Progenitor cell of endocrine pancreas (in vitro differentiated cells): ENCODE data around the gene SLC37A2. TPM values are rescaled to one million over a fixed set of nuclear protein-coding genes. Genes with fewer than 3 reads are reported as not detected.

Experiments
- DNase-seq: peaks from one replicate; pipeline ENCODE4 v3.0.0; 2021; ENCODE audit warnings: low spot score; ENCODE audit not compliant: unreplicated experiment
- H3K27ac Mint-ChIP-seq: 2 replicates; pipeline ENCODE4 v1.8.0; 2021; ENCODE audit warnings: mild to moderate bottlenecking, moderate library complexity, mixed read lengths
- H3K27me3 Mint-ChIP-seq: 2 replicates; pipeline ENCODE4 v1.8.0; 2021; ENCODE audit warnings: mixed read lengths
- H3K36me3 Mint-ChIP-seq: 2 replicates; pipeline ENCODE4 v1.8.0; 2022; ENCODE audit warnings: mixed read lengths; ENCODE audit not compliant: insufficient read depth
- H3K4me1 Mint-ChIP-seq: 2 replicates; pipeline ENCODE4 v1.8.0; 2021; ENCODE audit warnings: low read depth, mixed read lengths
- H3K4me3 Mint-ChIP-seq: 2 replicates; pipeline ENCODE4 v1.8.0; 2021; ENCODE audit warnings: low read depth, mild to moderate bottlenecking, moderate library complexity, mixed read lengths
- H3K9me3 Mint-ChIP-seq: 2 replicates; pipeline ENCODE4 v1.8.0; 2021; ENCODE audit warnings: low read depth, mixed read lengths
- total RNA-seq: library from RNA; stranded (reverse); gene quantifications from 2 replicates; pipeline ENCODE4 v1.2.1, GENCODE V29; 2021
- TF ChIP-seq, protein P1 (sequence below): fragments of 200-600 bp; sonication (generic); IDR thresholded peaks from one replicate; pipeline ENCODE4 v1.5.0; 2021; ENCODE audit warnings: antibody characterized with exemption, mild to moderate bottlenecking; ENCODE audit not compliant: unreplicated experiment

The SLC37A2 gene
- total RNA-seq, 1 donor from 2014 or later = 0.62 TPM

DNA sequence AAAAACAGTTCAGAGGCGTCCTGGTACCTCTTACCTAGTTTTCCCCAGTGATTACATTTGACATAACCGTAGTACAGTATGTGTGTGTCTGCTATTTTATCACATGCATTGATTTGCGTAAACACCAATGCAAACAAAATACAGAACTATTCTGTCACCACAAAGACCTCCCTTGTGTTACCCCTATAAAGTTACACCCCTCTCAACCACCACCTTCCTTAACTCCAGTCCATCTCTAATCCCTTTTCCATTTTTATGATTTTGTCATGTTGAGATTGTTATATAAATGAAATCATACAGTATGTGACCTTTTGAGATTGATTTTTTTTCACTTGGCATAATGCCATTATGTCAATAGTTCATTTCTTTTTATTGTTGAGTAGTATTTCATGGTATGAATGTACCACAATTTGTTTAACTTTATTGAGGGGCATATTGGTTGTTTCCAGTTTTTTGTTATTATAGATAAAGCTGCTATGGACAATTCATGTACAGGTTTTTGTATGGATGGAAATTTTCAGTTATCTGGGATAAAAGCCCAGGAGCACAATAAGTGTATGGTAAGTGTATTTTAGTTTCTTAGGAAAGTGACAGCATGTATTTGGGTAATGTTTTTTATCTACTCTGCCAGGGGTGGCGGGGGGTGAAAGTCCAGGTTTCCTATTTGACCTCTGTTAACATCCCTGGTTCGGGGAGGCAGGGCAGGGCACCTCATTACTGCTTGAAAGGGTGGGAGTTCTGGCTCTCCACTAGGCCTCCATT lies 6.0 kb upstream of the SLC37A2 start:
- no peak overlapping the region for H3K27ac Mint-ChIP-seq
- H3K4me1 Mint-ChIP-seq = peaks cover 4% of the 10 kb centered on the region
- TF ChIP-seq, protein P1, sequence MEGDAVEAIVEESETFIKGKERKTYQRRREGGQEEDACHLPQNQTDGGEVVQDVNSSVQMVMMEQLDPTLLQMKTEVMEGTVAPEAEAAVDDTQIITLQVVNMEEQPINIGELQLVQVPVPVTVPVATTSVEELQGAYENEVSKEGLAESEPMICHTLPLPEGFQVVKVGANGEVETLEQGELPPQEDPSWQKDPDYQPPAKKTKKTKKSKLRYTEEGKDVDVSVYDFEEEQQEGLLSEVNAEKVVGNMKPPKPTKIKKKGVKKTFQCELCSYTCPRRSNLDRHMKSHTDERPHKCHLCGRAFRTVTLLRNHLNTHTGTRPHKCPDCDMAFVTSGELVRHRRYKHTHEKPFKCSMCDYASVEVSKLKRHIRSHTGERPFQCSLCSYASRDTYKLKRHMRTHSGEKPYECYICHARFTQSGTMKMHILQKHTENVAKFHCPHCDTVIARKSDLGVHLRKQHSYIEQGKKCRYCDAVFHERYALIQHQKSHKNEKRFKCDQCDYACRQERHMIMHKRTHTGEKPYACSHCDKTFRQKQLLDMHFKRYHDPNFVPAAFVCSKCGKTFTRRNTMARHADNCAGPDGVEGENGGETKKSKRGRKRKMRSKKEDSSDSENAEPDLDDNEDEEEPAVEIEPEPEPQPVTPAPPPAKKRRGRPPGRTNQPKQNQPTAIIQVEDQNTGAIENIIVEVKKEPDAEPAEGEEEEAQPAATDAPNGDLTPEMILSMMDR = no peak
- no peak for DNase-seq
- H3K4me3 Mint-ChIP-seq = no peak overlapping the region
- peaks cover 21% of the 10 kb centered on the region for H3K27me3 Mint-ChIP-seq
- H3K36me3 Mint-ChIP-seq = no peaks in the 10 kb centered on the region
- H3K9me3 Mint-ChIP-seq = no peaks in the 10 kb centered on the region

DNA sequence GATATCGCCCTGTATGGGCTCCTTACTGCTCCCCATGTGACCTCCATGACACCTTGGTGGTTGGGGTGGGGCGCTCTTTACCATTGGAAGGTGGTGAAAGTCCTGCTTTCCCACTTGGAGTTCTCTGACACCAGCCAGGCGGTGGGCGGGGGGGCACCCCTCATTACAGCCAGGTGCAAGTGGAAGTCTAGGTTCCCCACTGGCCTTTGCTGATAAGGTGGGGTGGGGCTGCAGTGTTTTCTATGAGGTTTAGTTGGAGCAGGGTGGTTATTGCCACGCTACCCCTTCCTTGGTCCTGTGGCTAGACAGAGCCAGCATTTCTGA lies 5.5 kb upstream of the SLC37A2 start:
- Mint-ChIP-seq H3K27ac (no peak overlapping the region), H3K27me3 (peaks cover 27% of the 10 kb centered on the region), H3K4me3 (no peak overlapping the region), H3K36me3 (no peaks in the 10 kb centered on the region), H3K4me1 (peaks cover 4% of the 10 kb centered on the region), H3K9me3 (no peaks in the 10 kb centered on the region)
- DNase-seq = no peak
- TF ChIP-seq, protein P1 = no peak

DNA sequence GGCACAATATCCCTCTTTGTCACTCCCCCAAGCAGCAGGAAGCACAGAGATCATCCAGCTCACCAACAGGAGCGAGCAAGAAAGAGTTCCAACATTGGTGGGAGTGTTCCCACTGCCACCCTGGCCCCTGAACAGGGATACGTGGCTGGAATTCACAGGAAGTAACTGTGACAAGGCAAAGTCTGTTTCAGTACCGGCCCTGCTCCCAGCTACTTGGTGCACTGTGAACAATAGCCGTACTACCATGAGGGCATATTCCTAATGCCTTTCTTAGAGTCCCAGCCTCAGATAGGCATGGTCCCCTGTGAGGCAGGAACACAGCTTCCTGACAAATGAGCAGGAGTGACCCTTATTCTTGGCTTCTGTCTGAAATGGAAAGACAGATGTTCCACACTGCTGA lies 1.8 kb upstream of the SLC37A2 start:
- H3K27me3 Mint-ChIP-seq = peaks cover 55% of the 10 kb centered on the region
- H3K9me3 Mint-ChIP-seq = no peaks in the 10 kb centered on the region
- TF ChIP-seq, protein P1 = no peak
- H3K36me3 Mint-ChIP-seq = no peaks in the 10 kb centered on the region
- H3K4me1 Mint-ChIP-seq = peaks cover 6% of the 10 kb centered on the region
- no peak for DNase-seq
- H3K4me3 Mint-ChIP-seq = no peak overlapping the region
- H3K27ac Mint-ChIP-seq = no peak overlapping the region

DNA sequence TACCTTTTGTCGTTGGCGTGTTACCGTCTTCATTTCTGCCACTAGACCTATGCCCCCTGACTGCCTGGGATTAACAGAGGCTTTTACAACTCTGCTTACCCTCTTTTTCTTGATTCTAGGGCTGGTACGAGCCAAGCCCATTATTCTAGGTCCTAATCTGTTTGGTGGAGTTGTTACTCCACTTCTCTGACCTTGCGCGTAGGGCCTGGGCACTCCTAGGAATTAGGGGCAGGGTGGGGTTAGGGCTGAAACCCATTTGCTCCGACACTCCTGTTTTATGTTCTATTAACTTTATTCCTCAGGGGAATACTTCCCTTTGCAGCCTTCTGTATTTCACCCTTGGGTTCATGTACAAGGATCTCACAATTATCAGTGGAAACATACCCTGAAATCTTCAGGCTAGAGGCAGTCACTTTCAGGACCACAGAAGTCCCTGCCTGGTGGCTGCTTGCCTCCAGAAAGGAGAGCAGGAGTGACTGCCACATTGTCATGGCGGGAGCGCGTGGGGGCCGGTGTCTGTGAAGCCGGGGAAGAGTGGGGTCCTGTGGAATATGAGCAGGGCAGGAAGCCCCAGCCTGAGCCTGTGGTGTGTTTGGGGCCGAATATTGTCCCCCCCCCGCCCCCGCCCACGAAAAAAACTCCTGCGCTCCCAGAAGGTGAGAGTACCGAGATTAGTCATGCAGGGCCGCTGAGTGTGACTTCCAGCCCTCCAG lies 731 bp upstream of the SLC37A2 start:
- Mint-ChIP-seq H3K27me3 (peaks cover 57% of the 10 kb centered on the region), H3K36me3 (no peaks in the 10 kb centered on the region), H3K9me3 (no peaks in the 10 kb centered on the region), H3K27ac (peak overlapping the region; percentile 41), H3K4me1 (peaks cover 2% of the 10 kb centered on the region), H3K4me3 (peak overlapping the region; percentile 75)
- TF ChIP-seq, protein P1 = no peak
- DNase-seq = no peak

DNA sequence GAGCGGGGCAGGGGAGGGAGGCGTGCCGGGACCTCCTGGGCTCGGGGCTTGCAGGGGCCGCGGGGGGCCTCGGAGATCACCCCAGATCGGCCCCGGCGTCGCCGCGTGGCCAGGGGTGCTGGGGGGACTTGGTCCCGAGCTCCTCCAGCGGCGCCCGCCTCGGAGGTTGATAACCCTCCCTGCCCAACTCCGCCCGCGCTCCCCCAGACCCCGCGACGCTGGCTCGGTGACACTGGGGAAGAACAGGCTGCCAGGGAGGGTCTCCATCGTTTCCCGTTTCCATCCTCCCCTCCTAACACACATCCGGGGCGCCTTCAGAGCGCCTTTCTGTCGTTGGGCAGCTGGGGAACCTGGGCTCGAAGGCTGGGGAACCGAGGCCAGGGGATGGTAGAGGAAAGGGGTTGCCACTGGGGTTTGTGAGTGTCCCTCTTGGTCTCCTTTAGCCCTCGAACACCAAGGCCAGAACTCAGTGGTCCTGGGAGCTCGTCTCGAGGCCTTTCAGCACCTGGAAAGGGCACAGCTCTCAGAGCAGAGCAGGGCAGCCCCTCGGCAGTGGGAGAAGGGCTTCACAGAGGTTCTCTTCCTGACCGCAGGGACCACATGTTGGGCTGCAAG lies 431 bp downstream of the SLC37A2 start:
- Mint-ChIP-seq H3K4me1 (peaks cover 2% of the 10 kb centered on the region), H3K4me3 (peak overlapping the region; percentile 57), H3K9me3 (no peaks in the 10 kb centered on the region), H3K27me3 (peaks cover 61% of the 10 kb centered on the region), H3K27ac (no peak overlapping the region), H3K36me3 (no peaks in the 10 kb centered on the region)
- TF ChIP-seq, protein P1 = no peak
- no peak for DNase-seq
